Measurements from ENCODE around the gene CD27.

- TF ChIP-seq CTCF (IDR thresholded peaks at IDR 0.05) (no peak), ZFX (IDR thresholded peaks at IDR 0.05; ENCODE audit: borderline replicate concordance) (no peak)
Measured at GRCh38 chr12:6492838-6493496, 48.2 kb downstream of the CD27 start, which contains the start of gene MRPL51.

All from 22Rv1 (cell line).